HepG2 (cell line): ENCODE measurements around the gene LHX3. TPM values are rescaled to one million over a fixed set of nuclear protein-coding genes. Genes with fewer than 3 reads are reported as not detected.

Experiments used
- CEBPG ChIP-seq: IDR thresholded peaks from 2 replicates; pipeline ENCODE4 v1.6.1; 2016
- HDAC1 ChIP-seq: sonication (generic); formaldehyde crosslinking; IDR thresholded peaks from 2 replicates; pipeline ENCODE4 v1.5.1; 2020; ENCODE audit warnings: mild to moderate bottlenecking, missing genetic modification reagents
- HOXA5 ChIP-seq: sonication (generic); formaldehyde crosslinking; IDR thresholded peaks from 2 replicates; pipeline ENCODE4 v1.4.0; 2020; ENCODE audit warnings: missing genetic modification reagents
- RAD21 ChIP-seq: fragments of 450-650 bp; formaldehyde crosslinking; IDR thresholded peaks from 2 replicates; pipeline ENCODE4 v1.5.0; 2020; ENCODE audit warnings: mild to moderate bottlenecking
- SRSF9 ChIP-seq: fragments of 200-400 bp; formaldehyde crosslinking; IDR thresholded peaks from 2 replicates; pipeline ENCODE4 v1.6.1; 2018; ENCODE audit warnings: borderline replicate concordance, mild to moderate bottlenecking, low read depth, low read length; ENCODE audit not compliant: insufficient read depth, poor library complexity, severe bottlenecking
- ZBTB20 ChIP-seq: sonication (generic); formaldehyde crosslinking; IDR thresholded peaks from 2 replicates; pipeline ENCODE4 v1.8.1; 2023; ENCODE audit warnings: missing genetic modification reagents, low read depth, mild to moderate bottlenecking, borderline replicate concordance
- ZFP62 ChIP-seq: sonication (generic); formaldehyde crosslinking; IDR thresholded peaks from 2 replicates; pipeline ENCODE4 v1.4.0; 2020; ENCODE audit warnings: missing genetic modification reagents
- ZNF772 ChIP-seq: sonication (generic); formaldehyde crosslinking; IDR thresholded peaks from 2 replicates; pipeline ENCODE4 v1.5.0; 2020; ENCODE audit warnings: mild to moderate bottlenecking, missing genetic modification reagents
- polyA plus RNA-seq, 8 experiments: library from polyadenylated mRNA; depleted of rRNA in 3 of 8; stranded (reverse) in 7 of 8; unstranded in 1 of 8; fragments of >200 nt; fragmentation: Illumina TruSeq in 4 of 8; extraction: Trizol in 4 of 8; gene quantifications; 2 replicates each; pipeline versions ENCODE4 v1.2.1 to v1.2.3, GENCODE V29; 2011 to 2016; ENCODE audit warnings: low read depth in 4 of 8, missing spikeins in 1 of 8, mixed read lengths in 1 of 8; ENCODE audit not compliant: insufficient read depth in 1 of 8
- total RNA-seq, 5 experiments: library from RNA; depleted of rRNA; stranded (reverse); fragments of >200 nt; fragmentation: Illumina TruSeq; extraction: Trizol; gene quantifications; 2 replicates each; pipeline ENCODE4 v1.2.3, GENCODE V29; 2016; ENCODE audit warnings: low read depth in 1 of 5
- TF ChIP-seq, protein P1 (sequence below): sonication (generic); formaldehyde crosslinking; IDR thresholded peaks from 2 replicates; pipeline ENCODE4 v1.4.0; 2020; ENCODE audit warnings: missing genetic modification reagents, borderline replicate concordance
- TF ChIP-seq, protein P2 (sequence below), 2 experiments: fragments of 450-650 bp in 1 of 2; sonication (generic) in 1 of 2; formaldehyde crosslinking; IDR thresholded peaks; 2 replicates each; pipeline versions ENCODE4 v1.5.0 to v1.8.0; 2020 to 2022; ENCODE audit warnings: mild to moderate bottlenecking in 1 of 2, missing genetic modification reagents in 1 of 2
- TF ChIP-seq, protein P3 (sequence below): sonication (generic); formaldehyde crosslinking; IDR thresholded peaks from 2 replicates; pipeline ENCODE4; 2020; ENCODE audit warnings: missing genetic modification reagents, mild to moderate bottlenecking, borderline replicate concordance
- TF ChIP-seq, protein P4 (sequence below): sonication (generic); formaldehyde crosslinking; IDR thresholded peaks from 2 replicates; pipeline ENCODE4 v1.5.0; 2020; ENCODE audit warnings: mild to moderate bottlenecking, missing genetic modification reagents, borderline replicate concordance
- TF ChIP-seq, protein P5 (sequence below): sonication (generic); formaldehyde crosslinking; conservative IDR thresholded peaks from 2 replicates; pipeline ENCODE4 v1.5.0; 2020; ENCODE audit warnings: missing genetic modification reagents
- TF ChIP-seq, protein P6 (sequence below): IDR thresholded peaks from 2 replicates; pipeline ENCODE4 v1.6.1; 2018; ENCODE audit warnings: missing genetic modification reagents

Gene LHX3
- total and polyA plus RNA-seq, 2 of the 13 experiments (the other 11 are each of a cell fraction or from before 2014, with no cell fraction given) = not detected

DNA sequence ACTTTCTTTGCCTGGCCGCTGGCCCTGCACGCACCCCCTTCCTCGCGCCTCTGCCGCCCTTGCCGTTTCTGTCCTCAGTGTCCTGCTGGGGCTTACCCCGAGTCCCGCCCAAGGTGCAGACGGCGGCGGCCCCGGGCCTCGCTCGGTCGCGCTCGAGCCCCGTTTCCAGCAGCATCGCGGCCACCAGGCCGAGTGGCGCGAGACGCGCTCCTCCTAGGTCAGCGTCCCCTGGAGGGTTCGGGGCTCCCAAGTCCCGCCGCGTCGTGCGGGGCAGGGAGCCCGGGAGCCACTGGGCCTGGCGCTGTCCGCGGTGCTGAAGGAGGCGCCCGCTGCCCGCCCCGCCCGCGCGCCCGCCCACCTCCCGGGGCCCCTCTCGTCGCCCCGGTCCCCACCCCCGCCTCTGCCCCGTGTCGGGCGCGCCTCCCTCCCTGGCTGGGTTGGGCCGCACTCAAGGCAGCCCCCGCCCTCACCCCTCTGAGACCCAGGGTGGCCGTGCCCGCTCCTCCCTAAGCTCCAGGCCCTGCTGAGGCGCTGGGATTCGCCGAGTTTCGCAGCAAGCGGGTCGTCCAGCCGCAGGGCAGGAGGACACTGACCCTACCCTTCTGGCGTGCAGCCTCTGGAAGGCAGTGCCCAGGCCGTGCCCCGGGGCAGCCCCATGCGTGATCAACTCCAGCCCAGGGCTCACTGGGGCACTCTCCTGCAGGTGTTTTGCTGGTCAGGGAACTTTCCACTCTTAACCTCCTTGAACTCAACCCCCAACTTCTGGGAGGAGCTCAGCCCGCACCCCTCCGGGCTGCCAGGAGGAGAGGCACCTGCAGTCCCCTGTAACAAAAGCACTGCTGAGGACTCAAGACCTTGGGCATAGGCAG is at the start of gene LHX3 (continued):
- TF ChIP-seq, protein P1, sequence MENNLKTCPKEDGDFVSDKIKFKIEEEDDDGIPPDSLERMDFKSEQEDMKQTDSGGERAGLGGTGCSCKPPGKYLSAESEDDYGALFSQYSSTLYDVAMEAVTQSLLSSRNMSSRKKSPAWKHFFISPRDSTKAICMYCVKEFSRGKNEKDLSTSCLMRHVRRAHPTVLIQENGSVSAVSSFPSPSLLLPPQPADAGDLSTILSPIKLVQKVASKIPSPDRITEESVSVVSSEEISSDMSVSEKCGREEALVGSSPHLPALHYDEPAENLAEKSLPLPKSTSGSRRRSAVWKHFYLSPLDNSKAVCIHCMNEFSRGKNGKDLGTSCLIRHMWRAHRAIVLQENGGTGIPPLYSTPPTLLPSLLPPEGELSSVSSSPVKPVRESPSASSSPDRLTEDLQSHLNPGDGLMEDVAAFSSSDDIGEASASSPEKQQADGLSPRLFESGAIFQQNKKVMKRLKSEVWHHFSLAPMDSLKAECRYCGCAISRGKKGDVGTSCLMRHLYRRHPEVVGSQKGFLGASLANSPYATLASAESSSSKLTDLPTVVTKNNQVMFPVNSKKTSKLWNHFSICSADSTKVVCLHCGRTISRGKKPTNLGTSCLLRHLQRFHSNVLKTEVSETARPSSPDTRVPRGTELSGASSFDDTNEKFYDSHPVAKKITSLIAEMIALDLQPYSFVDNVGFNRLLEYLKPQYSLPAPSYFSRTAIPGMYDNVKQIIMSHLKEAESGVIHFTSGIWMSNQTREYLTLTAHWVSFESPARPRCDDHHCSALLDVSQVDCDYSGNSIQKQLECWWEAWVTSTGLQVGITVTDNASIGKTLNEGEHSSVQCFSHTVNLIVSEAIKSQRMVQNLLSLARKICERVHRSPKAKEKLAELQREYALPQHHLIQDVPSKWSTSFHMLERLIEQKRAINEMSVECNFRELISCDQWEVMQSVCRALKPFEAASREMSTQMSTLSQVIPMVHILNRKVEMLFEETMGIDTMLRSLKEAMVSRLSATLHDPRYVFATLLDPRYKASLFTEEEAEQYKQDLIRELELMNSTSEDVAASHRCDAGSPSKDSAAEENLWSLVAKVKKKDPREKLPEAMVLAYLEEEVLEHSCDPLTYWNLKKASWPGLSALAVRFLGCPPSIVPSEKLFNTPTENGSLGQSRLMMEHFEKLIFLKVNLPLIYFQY = no peak
- TF ChIP-seq RAD21 (CRISPR knock-in tag) = no peak
- no peak for TF ChIP-seq ZFP62 (CRISPR knock-in tag)
- TF ChIP-seq, protein P2, sequence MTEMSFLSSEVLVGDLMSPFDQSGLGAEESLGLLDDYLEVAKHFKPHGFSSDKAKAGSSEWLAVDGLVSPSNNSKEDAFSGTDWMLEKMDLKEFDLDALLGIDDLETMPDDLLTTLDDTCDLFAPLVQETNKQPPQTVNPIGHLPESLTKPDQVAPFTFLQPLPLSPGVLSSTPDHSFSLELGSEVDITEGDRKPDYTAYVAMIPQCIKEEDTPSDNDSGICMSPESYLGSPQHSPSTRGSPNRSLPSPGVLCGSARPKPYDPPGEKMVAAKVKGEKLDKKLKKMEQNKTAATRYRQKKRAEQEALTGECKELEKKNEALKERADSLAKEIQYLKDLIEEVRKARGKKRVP (CRISPR knock-in tag; IDR thresholded peaks at IDR 0.05) = no peak
- TF ChIP-seq, protein P3, sequence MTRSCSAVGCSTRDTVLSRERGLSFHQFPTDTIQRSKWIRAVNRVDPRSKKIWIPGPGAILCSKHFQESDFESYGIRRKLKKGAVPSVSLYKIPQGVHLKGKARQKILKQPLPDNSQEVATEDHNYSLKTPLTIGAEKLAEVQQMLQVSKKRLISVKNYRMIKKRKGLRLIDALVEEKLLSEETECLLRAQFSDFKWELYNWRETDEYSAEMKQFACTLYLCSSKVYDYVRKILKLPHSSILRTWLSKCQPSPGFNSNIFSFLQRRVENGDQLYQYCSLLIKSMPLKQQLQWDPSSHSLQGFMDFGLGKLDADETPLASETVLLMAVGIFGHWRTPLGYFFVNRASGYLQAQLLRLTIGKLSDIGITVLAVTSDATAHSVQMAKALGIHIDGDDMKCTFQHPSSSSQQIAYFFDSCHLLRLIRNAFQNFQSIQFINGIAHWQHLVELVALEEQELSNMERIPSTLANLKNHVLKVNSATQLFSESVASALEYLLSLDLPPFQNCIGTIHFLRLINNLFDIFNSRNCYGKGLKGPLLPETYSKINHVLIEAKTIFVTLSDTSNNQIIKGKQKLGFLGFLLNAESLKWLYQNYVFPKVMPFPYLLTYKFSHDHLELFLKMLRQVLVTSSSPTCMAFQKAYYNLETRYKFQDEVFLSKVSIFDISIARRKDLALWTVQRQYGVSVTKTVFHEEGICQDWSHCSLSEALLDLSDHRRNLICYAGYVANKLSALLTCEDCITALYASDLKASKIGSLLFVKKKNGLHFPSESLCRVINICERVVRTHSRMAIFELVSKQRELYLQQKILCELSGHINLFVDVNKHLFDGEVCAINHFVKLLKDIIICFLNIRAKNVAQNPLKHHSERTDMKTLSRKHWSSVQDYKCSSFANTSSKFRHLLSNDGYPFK (CRISPR knock-in tag) = no peak
- TF ChIP-seq, protein P4, sequence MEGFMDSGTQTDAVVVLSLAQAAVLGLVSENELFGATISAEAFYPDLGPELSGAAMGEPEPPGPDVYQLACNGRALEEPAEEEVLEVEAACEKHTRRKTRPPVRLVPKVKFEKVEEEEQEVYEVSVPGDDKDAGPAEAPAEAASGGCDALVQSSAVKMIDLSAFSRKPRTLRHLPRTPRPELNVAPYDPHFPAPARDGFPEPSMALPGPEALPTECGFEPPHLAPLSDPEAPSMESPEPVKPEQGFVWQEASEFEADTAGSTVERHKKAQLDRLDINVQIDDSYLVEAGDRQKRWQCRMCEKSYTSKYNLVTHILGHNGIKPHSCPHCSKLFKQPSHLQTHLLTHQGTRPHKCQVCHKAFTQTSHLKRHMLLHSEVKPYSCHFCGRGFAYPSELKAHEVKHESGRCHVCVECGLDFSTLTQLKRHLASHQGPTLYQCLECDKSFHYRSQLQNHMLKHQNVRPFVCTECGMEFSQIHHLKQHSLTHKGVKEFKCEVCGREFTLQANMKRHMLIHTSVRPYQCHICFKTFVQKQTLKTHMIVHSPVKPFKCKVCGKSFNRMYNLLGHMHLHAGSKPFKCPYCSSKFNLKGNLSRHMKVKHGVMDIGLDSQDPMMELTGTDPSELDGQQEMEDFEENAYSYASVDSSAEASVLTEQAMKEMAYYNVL (CRISPR knock-in tag) = no peak
- TF ChIP-seq, protein P5, sequence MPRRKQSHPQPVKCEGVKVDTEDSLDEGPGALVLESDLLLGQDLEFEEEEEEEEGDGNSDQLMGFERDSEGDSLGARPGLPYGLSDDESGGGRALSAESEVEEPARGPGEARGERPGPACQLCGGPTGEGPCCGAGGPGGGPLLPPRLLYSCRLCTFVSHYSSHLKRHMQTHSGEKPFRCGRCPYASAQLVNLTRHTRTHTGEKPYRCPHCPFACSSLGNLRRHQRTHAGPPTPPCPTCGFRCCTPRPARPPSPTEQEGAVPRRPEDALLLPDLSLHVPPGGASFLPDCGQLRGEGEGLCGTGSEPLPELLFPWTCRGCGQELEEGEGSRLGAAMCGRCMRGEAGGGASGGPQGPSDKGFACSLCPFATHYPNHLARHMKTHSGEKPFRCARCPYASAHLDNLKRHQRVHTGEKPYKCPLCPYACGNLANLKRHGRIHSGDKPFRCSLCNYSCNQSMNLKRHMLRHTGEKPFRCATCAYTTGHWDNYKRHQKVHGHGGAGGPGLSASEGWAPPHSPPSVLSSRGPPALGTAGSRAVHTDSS = no peak
- TF ChIP-seq HDAC1 (CRISPR knock-in tag) = no peak
- TF ChIP-seq SRSF9 = no peak
- TF ChIP-seq ZNF772 (CRISPR knock-in tag) = peak; percentile 35; the same call in 1 of the 2 replicates
- peak; percentile 91 for TF ChIP-seq HOXA5 (CRISPR knock-in tag)
- TF ChIP-seq CEBPG (CRISPR knock-in tag) = no peak
- TF ChIP-seq, protein P6, sequence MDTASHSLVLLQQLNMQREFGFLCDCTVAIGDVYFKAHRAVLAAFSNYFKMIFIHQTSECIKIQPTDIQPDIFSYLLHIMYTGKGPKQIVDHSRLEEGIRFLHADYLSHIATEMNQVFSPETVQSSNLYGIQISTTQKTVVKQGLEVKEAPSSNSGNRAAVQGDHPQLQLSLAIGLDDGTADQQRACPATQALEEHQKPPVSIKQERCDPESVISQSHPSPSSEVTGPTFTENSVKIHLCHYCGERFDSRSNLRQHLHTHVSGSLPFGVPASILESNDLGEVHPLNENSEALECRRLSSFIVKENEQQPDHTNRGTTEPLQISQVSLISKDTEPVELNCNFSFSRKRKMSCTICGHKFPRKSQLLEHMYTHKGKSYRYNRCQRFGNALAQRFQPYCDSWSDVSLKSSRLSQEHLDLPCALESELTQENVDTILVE = no peak
- 0 out of 2 replicates have a peak, but pooled peaks have one; percentile 34 for TF ChIP-seq ZBTB20 (CRISPR knock-in tag)
